ENCODE results near the gene HOXA7. TPM values are rescaled to one million over a fixed set of nuclear protein-coding genes. Genes with fewer than 3 reads are reported as not detected.

HOXA7 gene
- total RNA-seq, 1 donor from 2014 or later = not detected

DNA sequence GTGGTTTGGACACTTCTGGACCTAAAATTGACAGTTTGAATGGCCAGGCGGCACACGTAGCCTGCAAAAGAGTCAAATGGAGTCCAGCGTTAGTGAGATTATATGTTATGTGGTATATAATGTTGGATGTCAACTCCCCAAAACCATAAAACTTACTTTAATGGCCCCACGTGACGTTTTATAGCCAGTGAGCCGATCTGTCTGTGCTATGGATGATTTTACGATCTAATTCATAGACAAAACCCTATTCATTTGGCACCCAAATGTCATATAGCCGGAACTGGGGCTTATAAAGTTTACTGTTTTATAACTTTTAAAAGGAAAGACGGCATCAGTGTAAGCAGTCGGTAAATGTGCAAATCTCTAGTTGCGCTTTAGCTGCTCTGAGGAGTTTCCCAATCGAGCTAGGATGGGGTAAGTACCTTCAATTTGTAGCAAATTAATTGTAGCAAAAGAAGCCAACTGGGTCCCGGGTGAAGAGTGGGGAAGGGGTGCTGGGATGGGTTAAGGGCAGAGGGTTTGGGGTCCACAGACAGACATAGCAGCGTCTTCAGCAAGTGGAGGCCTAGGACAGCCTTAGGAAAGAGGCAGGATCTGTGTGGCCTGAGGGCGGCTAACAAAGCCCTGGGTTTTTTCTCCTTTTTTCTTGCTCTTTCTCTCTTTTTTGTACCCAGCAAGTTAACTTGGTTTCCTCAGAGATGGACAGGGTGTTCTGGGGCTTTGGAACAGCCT, 16.2 kb downstream of the HOXA7 start:
- no peak for DNase-seq (ENCODE audit: low read depth)
- H3K27me3 ChIP-seq (ENCODE audit: control insufficient read depth, insufficient read depth, low read length) = peaks cover 81% of the 10 kb centered on the region
- TF ChIP-seq, protein P1, sequence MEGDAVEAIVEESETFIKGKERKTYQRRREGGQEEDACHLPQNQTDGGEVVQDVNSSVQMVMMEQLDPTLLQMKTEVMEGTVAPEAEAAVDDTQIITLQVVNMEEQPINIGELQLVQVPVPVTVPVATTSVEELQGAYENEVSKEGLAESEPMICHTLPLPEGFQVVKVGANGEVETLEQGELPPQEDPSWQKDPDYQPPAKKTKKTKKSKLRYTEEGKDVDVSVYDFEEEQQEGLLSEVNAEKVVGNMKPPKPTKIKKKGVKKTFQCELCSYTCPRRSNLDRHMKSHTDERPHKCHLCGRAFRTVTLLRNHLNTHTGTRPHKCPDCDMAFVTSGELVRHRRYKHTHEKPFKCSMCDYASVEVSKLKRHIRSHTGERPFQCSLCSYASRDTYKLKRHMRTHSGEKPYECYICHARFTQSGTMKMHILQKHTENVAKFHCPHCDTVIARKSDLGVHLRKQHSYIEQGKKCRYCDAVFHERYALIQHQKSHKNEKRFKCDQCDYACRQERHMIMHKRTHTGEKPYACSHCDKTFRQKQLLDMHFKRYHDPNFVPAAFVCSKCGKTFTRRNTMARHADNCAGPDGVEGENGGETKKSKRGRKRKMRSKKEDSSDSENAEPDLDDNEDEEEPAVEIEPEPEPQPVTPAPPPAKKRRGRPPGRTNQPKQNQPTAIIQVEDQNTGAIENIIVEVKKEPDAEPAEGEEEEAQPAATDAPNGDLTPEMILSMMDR (IDR thresholded peaks at IDR 0.05; ENCODE audit: insufficient read depth, low read length, severe bottlenecking) = no peak
- no peaks in the 10 kb centered on the region for H3K36me3 ChIP-seq (ENCODE audit: control insufficient read depth, insufficient read depth, low read length)
- H3K4me3 ChIP-seq (ENCODE audit: low read depth, low read length) = no peak overlapping the region
- no peak for FAIRE-seq

DNA sequence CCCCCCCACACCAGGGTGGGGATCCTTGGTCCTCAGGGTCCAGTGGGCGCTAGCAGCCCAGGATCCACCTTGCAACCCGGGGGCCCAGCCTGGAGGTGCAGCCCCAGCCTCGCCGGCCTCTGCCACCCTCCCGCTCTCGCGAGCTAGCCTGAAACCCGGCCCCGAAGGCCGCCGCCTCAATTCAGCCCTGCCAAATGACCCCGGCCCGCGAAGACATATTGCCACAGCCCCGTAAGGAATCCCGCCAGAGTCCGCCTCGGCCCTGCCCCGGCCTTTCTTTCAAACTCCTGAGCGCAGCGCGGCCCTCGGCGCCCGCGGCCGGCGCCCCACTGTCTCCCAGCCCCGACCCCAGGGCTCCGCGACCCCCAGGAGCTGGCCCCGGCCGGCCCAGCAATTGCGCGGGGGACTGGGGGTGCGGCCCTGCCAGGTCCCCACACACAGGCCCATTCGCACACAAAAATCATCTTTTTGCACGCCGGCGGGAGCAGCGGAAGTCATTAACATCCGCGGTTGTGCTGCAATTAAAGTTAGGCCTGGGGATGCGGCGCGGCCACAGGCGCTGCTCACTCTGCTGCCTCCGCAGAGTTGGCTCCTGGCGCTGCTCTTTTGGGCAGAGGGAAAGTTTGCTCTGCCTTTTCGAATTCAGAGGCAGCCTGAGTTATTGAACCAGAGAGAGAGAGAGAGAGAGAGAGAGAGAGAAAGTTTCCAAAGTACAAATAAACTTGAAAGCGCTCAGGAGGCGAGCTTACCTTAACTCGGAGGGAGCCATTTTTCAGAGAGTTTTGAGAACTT, 16.9 kb downstream of the HOXA7 start:
- H3K4me3 ChIP-seq (ENCODE audit: low read depth, low read length) = no peak overlapping the region
- H3K27me3 ChIP-seq (ENCODE audit: control insufficient read depth, insufficient read depth, low read length) = peaks cover 78% of the 10 kb centered on the region
- FAIRE-seq (no peak), DNase-seq (ENCODE audit: low read depth) (no peak)
- TF ChIP-seq, protein P1 (IDR thresholded peaks at IDR 0.05; ENCODE audit: insufficient read depth, low read length, severe bottlenecking) = no peak
- no peaks in the 10 kb centered on the region for H3K36me3 ChIP-seq (ENCODE audit: control insufficient read depth, insufficient read depth, low read length)

DNA sequence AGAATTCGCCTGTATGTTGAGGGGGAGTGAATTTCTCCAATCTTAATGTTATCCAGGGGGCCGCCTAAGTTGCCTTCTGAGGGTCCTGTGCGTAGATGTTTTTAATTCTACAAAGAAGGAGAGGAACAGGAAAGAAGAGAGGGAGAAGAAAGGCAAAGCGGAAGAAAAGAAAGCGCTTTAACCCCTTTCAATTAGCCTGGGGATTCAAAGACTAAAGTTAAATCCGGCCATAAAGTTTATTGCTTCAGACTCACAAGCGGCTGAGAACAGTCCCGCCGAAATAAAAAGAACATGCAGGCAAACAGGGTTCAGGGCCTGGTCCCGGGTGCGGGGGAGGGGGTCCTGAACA, 17.5 kb downstream of the HOXA7 start:
- Histone ChIP-seq H3K4me3 (ENCODE audit: low read depth, low read length) (no peak overlapping the region), H3K27me3 (ENCODE audit: control insufficient read depth, insufficient read depth, low read length) (peaks cover 75% of the 10 kb centered on the region), H3K36me3 (ENCODE audit: control insufficient read depth, insufficient read depth, low read length) (no peaks in the 10 kb centered on the region)
- TF ChIP-seq, protein P1 (IDR thresholded peaks at IDR 0.05; ENCODE audit: insufficient read depth, low read length, severe bottlenecking) = no peak
- FAIRE-seq (no peak), DNase-seq (ENCODE audit: low read depth) (no peak)

DNA sequence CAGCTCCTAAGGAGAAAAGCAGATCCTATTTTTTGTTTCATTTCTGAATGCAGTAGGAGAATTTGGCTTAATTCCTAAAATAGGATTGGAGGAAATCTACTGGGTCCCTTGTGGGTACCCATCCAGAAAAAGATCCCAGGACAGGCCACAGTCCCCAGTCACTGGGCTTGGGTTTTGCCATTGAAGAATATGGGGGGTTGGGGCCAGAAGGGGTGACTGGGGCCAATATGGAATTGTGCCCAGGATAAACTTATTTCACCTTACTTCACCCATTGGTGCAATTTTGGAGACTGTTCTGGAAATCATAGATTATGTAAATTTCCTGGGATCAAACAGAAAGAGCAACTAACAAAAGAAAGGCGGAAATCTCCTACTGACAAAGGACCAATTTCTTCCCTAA, 18.0 kb downstream of the HOXA7 start:
- H3K27me3 ChIP-seq (ENCODE audit: control insufficient read depth, insufficient read depth, low read length) = peaks cover 72% of the 10 kb centered on the region
- no peaks in the 10 kb centered on the region for H3K36me3 ChIP-seq (ENCODE audit: control insufficient read depth, insufficient read depth, low read length)
- H3K4me3 ChIP-seq (ENCODE audit: low read depth, low read length) = no peak overlapping the region
- TF ChIP-seq, protein P1 (IDR thresholded peaks at IDR 0.05; ENCODE audit: insufficient read depth, low read length, severe bottlenecking) = no peak
- DNase-seq (ENCODE audit: low read depth) (no peak), FAIRE-seq (no peak)

DNA sequence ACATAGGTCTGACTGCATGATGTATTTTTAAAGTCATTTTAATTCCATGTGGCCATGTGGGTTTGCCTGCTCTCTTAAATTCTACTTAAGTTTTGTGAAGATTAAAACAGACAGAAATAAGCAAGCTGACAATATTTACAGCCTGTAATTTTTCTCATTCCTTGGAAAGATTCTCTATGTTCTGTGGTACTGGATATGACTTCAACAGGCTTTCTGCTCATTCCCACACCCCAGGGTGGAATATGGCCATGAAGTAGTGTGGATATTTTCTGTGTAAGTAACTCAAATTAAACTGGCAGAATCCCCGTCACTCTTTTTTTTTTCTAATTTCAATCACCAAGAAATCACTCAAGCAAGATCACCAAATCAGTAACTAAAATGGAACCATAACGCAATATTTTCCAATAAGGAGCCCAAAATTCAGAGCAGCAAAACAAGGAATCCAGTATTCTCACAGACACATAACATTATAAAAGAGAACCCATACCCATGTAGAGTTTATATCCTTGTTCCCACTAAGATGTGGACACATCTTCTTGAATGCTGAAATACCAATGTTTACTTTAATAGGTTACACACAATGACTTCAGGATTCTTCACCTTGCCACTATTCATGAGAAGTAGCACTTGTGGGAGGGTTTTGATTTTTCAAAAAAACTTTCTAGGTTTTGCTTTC, 18.7 kb downstream of the HOXA7 start:
- TF ChIP-seq, protein P1 (IDR thresholded peaks at IDR 0.05; ENCODE audit: insufficient read depth, low read length, severe bottlenecking) = no peak
- FAIRE-seq = no peak
- no peak for DNase-seq (ENCODE audit: low read depth)
- Histone ChIP-seq H3K27me3 (ENCODE audit: control insufficient read depth, insufficient read depth, low read length) (peaks cover 68% of the 10 kb centered on the region), H3K36me3 (ENCODE audit: control insufficient read depth, insufficient read depth, low read length) (no peaks in the 10 kb centered on the region), H3K4me3 (ENCODE audit: low read depth, low read length) (no peak overlapping the region)
